ENCODE measurements around the gene COL19A1.

DNA sequence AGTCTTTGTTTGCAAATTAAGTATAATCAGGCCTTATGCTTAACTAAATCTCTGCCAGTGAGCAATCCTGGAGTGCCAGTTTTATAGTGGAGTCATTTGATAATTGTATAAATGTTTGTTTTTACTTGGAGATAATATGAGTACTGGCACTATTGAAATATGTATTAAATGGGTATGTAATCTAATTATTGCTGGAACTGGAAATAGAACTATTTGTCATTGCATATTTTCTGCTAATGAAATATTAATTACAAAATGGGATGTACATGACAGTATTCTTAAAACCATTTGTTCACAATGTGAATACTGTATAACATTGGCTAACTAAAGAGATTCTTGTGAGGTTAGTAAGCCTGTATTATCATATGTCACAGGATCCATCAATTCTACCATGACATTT, 49.0 kb upstream of the COL19A1 start:
- TF ChIP-seq, protein P1, sequence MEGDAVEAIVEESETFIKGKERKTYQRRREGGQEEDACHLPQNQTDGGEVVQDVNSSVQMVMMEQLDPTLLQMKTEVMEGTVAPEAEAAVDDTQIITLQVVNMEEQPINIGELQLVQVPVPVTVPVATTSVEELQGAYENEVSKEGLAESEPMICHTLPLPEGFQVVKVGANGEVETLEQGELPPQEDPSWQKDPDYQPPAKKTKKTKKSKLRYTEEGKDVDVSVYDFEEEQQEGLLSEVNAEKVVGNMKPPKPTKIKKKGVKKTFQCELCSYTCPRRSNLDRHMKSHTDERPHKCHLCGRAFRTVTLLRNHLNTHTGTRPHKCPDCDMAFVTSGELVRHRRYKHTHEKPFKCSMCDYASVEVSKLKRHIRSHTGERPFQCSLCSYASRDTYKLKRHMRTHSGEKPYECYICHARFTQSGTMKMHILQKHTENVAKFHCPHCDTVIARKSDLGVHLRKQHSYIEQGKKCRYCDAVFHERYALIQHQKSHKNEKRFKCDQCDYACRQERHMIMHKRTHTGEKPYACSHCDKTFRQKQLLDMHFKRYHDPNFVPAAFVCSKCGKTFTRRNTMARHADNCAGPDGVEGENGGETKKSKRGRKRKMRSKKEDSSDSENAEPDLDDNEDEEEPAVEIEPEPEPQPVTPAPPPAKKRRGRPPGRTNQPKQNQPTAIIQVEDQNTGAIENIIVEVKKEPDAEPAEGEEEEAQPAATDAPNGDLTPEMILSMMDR (optimal IDR thresholded peaks at IDR 0.05 in 1 of 3, IDR thresholded peaks at IDR 0.05 in 1 of 3, conservative IDR thresholded peaks at IDR 0.05 in 1 of 3; ENCODE audit: extremely low read depth in 1 of 3, insufficient read depth in 2 of 3, low read length in 3 of 3) = no peak
- TF ChIP-seq EZH2 (IDR thresholded peaks at IDR 0.05; ENCODE audit: low read length) = no peak

All from keratinocyte (primary cell).